DOHH2 (cell line): ENCODE measurements around the gene UCN3.

Experiments used
- CTCF ChIP-seq: fragments of 200-600 bp; sonication (generic); IDR thresholded peaks from one replicate; pipeline ENCODE4 v1.5.1; 2014; ENCODE audit warnings: antibody characterized with exemption, mild to moderate bottlenecking, low read depth, low read length; ENCODE audit not compliant: poor library complexity, severe bottlenecking
- EZH2phosphoT487 ChIP-seq: fragments of 200-600 bp; sonication (generic); IDR thresholded peaks from 2 replicates; pipeline ENCODE4 v1.6.1; 2017; ENCODE audit warnings: borderline replicate concordance, mild to moderate bottlenecking, antibody characterized with exemption, low read length, moderate library complexity, mixed read lengths

DNA sequence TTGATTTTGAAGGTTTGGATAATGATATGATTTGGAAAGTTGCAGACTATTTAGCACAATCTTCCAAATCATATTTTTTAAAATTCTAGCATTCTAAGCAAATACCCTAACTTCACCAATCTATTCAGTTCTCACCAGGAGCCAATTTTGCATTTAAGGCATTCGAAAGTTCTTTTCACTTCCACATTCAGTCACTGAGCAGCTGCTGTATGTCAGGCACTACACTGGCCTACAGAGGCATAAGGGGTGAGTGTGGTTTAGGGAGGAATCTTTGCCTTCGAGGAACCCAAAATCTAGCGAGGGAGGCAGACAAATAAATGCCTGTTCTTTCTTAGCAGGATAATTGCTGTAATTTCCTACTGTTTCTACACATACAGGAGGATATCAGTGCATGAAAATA, 10.7 kb upstream of the UCN3 start:
- TF ChIP-seq CTCF (no peak), EZH2phosphoT487 (no peak)
